ENCODE results near the gene ENOX2. TPM values are rescaled to one million over a fixed set of nuclear protein-coding genes. Genes with fewer than 3 reads are reported as not detected.

The ENOX2 gene
- total RNA-seq, 1 experiment from 2014 or later: 3.2 TPM

DNA sequence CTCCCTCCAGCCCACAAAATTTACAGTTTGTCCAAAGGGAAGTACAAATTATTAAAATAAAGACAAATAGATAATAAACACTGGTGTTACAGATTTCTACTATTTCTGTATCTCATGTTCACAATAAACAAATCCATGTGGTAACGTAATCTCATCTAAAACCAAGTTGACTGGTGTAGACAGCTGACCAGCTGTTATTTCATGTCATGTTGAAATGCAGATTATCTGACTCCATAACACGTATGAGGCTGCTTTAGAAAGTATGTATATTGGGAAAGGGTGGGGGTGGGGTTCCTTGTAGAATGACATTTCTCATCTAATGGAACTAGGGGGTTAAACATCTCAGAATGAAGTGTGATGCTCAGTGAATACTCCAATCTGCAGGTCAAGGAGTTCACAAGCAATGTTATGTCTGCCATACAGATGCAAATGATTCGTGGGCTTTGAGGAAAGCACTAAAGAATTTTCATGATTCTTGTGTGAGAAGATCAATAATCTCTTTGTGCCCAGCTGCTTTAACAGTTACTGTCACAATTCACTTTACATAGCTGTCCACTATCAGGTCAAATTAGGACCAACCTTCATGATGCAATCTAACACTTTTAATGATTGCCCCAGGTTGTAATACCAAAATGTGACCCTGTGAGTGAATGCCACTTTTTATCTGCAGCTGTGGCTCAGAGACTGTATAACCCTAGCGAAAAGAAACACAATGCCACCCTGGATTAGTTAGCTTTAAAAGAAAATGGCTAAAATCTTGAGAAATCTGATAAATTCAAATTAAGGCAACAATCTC lies 114.0 kb downstream of the ENOX2 start:
- no peak for DNase-seq (ENCODE audit: low read depth)
- in situ Hi-C loops (cut with HindIII; ENCODE audit: low pct_unique_long_range_greater_than_20kb, low sequenced_read_pairs): no loop called here

DNA sequence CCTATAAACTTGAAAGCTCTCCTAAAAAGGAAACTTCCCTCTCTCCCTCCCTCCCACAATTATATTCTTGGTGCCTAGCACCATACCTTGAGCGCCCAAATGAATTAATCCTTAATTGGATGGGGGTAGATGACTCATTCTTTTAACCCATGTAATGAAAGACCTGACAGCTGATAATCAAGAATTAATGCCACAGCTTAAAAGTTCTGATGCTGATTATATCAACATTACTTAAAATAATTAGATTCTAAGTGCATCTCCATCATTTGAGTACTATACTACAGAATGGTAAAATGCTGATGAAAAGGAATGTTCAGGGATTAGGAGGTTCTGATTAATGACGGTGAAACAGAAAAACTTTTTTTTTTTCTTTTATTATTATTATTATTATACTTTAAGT lies 117.0 kb downstream of the ENOX2 start:
- DNase-seq (ENCODE audit: low read depth): no peak
- in situ Hi-C loops (cut with HindIII; ENCODE audit: low pct_unique_long_range_greater_than_20kb, low sequenced_read_pairs): no loop called here

DNA sequence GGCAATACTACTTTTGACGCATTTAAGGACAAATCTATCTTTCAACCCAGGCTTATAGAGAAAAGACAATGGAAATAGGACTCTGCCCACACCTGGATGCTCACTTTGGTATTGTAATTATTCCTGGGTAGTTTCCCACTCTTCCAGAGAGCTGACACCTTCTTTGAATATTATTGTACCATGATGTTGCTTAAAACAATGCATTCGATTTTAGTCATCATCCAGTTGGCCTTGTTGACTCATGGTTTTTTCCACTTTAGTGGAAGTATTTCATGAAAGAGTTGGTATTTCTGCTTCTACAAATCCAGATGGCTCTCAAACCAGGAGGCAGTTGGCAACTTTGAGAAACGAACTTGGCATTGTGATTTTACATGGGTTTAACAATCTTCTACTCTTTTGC lies 124.2 kb downstream of the ENOX2 start:
- in situ Hi-C loops (cut with HindIII; ENCODE audit: low pct_unique_long_range_greater_than_20kb, low sequenced_read_pairs): no loop called here
- no peak for DNase-seq (ENCODE audit: low read depth)

DNA sequence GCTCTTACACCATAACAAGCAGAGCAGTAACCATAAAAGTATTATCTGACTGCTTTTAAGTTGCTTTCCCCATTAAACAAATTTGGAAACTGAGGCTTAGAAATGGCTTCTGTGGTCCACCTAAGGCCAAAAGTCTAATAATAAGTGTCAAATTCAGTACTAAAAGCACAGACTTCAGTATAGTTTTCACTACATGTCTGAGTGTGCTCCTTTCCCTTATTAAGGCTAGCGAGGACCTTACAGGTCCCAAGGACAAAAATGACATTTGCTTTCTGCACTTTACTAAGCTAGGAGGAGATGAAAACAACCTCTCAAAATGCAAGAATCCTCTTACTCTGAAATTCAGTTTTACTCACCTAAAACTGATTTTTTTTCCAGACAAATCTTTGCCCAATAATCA lies 127.2 kb downstream of the ENOX2 start:
- DNase-seq (ENCODE audit: low read depth): no peak
- in situ Hi-C loops (cut with HindIII; ENCODE audit: low pct_unique_long_range_greater_than_20kb, low sequenced_read_pairs): no loop called here

DNA sequence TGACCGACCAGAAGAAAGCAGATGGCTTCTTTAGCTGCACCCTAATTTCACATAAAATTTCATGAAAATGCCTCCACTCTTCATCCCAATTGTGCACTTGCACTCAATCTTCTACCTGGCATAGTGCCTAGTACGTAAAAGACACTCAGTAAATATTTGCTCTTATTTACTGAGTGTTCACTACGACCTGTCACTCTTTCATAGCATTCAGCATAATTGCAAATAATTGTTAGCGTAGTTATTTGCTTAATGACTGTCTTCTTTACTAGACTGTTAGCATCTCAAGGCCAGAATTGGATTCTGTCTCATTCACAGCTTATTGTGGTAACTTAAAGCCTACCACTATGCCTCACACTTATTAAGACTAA lies 130.2 kb downstream of the ENOX2 start:
- in situ Hi-C loops (cut with HindIII; ENCODE audit: low pct_unique_long_range_greater_than_20kb, low sequenced_read_pairs): no loop called here
- no peak for DNase-seq (ENCODE audit: low read depth)

DNA sequence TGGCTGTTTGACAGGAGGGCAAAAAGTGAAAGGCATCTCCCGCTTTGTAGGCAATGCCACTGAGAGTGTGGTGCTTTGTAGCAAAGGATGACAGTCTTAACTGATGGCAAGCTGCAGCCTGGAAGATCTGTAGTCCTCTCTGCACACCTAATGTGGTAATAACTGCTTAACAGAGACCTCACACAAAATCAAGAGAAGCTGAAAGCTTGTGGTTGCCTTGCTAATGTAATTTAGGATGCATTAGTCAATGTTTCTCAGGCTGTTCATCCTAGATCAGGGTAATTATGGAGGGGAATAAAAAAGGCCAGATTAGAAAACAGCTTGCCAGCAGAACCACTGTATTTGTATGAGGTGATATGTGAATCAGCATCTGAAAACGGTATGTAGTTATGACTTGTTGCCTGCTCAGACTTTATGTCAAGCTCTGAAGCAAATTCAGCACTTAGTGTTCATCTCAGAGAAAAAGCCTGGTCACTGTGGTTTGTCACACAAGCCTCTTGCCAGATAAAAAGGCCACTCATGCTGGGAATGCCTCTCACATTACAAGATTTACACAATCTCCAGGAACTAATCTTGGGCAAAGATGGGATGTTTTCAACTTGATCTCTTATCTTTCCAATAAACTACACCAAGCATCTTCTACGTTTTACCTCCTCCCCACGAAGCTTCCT lies 130.8 kb downstream of the ENOX2 start:
- in situ Hi-C loops (cut with HindIII; ENCODE audit: low pct_unique_long_range_greater_than_20kb, low sequenced_read_pairs): no loop called here
- no peak for DNase-seq (ENCODE audit: low read depth)

DNA sequence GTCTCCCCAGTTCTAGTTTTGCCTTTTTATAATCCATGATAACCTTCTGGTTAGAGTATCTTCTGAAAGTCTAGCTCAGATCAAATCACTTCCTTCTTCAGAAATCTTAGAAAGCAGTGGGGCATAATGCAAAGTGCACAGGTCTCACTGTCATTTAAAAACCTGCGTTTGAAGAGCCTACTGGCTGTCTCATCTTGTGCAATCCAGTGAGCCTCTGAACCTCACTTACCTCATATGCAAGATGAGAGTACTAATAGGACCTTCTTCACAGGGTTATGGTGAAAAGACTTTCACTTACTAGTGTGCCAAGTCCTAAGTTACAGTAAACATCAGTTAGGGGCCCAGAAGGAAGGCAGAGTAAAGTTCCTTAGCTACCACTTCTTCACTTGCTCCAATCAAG lies 131.4 kb downstream of the ENOX2 start:
- in situ Hi-C loops (cut with HindIII; ENCODE audit: low pct_unique_long_range_greater_than_20kb, low sequenced_read_pairs): no loop called here

DNA sequence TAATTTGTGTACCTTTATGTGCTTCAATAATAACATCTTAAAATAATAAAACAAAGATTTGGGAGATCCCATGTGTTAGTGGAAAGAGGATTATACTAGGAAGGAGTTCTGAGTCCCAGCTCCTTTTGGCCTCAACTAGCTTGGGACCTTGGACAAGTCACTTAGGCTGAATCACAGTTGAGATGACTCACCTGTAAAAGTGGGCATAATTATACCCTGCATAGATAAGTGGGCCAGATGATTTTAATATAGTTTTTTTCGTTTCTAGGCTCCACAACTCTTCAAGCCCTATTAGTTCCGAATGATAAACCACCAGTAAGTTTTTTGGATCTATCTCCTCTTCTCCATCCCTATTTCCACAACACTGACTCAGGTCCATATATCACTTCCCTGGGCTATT lies 131.8 kb downstream of the ENOX2 start:
- no peak for DNase-seq (ENCODE audit: low read depth)

More for the DNA sequence above, 131.4 kb downstream of the ENOX2 start:
- DNase-seq (ENCODE audit: low read depth): no peak

DNA sequence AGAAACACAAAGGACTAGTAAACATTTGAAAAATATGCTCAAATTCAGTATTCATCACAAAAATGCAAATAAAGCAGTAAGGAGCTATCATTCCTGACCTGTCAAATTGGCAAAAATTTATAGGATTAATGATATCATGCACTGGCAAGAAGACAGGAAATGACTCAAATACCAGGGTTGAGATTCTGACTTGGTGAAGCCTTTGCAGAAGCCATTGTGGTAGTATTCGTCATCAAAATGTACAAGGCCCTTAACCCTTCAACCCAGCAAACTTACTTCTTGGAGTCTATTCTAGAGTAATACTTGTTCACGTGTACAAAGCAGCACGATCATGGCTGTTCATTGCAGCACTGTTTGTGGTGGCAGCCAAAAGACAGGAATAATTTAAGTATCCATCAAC lies 132.4 kb downstream of the ENOX2 start:
- no peak for DNase-seq (ENCODE audit: low read depth)
- in situ Hi-C loops (cut with HindIII; ENCODE audit: low pct_unique_long_range_greater_than_20kb, low sequenced_read_pairs): no loop called here

More for the DNA sequence above, 131.8 kb downstream of the ENOX2 start:
- in situ Hi-C loops (cut with HindIII; ENCODE audit: low pct_unique_long_range_greater_than_20kb, low sequenced_read_pairs): no loop called here

DNA sequence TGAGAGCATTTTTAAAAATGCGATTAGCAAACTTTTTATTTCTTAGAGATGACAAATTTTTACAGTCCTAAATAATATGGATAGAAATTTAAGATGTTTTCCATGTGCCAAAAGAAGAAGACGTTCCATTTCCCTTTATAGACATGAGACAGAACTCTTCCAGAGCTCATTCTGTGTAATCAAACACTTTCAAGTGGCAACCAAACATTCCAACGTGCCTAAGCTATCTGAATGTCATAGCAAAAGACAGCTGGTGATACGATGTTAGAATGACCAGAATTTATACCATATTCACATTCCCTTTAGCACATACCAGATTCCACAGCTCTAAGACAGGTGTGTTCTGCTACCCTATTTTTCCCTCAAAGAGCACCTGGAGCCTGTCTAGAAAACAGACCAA lies 133.2 kb downstream of the ENOX2 start:
- no peak for DNase-seq (ENCODE audit: low read depth)
- in situ Hi-C loops (cut with HindIII; ENCODE audit: low pct_unique_long_range_greater_than_20kb, low sequenced_read_pairs): no loop called here

DNA sequence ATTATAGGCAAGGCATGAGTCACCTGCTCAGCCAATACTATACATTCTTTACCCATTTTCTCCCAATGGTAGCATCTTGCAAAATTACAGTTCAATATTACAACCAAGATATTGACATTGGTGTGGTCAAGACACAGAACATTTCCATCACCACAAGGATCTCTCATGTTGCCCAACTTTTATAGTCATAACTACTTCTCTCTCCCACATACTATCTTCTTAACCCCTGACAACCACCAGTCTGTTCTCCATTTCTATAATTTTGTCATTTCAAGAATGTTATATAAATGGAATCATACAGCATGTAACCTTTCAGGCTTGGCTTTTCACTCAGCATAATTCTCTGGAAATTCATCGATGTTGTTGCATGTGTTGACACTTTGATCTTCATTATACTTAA lies 144.9 kb downstream of the ENOX2 start:
- in situ Hi-C loops (cut with HindIII; ENCODE audit: low pct_unique_long_range_greater_than_20kb, low sequenced_read_pairs): no loop called here
- no peak for DNase-seq (ENCODE audit: low read depth)

DNA sequence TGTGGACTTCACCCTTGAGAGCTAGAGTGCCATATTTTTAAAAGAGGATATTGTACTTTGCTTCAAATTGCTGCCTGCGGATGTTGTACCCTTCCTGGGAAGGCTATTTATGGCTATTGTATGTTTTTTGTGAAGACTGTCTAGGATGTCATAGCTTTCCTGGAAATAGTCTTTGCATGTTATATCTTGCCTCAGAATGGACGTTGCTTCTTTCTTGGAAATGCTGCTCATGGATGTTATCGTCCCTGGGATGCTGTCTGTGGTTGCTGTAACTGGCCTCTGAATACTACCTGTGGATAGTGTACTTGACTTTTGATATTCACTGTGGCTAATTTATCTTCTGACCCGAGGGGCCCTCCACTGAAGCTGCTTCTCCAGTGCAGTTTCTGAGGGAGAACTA lies 146.8 kb downstream of the ENOX2 start:
- no peak for DNase-seq (ENCODE audit: low read depth)
- in situ Hi-C loops (cut with HindIII; ENCODE audit: low pct_unique_long_range_greater_than_20kb, low sequenced_read_pairs): no loop called here

DNA sequence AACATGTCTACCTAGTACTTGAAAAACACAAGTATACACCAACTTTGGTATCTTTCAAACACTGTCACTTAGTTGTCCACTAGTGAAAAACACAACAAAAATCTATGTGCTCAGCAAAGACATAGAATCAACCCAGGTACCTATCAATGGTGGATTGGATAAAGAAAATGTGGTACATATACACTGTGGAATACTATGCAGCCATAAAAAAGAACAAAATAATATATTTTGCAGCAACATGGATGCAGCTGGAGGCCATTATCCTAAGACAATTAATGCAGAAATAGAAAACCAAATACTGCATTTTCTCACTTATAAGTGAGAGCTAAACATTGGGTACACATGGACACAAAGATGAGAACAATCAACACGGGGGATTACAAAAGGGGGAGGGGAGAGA lies 148.7 kb downstream of the ENOX2 start:
- DNase-seq (ENCODE audit: low read depth): no peak
- in situ Hi-C loops (cut with HindIII; ENCODE audit: low pct_unique_long_range_greater_than_20kb, low sequenced_read_pairs): no loop called here

DNA sequence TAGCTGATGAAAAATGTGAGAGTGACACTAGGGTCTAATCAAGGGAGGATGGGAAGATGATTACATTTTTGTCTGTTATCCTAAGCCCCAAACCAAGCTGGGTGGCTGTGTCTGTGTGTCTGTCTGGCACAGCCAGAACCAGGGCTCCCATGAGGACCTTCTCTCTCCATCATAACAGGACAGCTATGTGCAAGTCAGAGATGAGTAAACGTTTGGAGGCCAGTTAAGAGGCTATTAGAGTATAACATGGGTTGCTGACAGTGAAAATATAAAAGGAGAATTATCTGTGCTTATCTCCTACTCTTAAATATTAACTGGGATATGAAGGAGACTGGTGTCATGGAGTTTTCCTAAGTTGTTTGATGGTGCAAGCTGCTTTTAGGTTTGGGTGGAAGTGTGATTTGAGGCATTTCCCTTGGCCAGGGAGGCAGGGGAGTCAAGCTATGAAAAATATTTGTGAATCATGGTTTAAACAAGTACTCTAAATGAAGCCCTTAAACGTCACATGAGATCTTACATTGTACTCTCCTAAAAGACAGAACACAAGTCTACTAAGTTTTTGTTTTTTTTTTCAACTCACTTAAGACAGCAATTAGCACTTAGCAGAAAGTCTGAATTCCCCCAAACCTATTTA lies 156.2 kb downstream of the ENOX2 start:
- in situ Hi-C loops (cut with HindIII; ENCODE audit: low pct_unique_long_range_greater_than_20kb, low sequenced_read_pairs): no loop called here

DNA sequence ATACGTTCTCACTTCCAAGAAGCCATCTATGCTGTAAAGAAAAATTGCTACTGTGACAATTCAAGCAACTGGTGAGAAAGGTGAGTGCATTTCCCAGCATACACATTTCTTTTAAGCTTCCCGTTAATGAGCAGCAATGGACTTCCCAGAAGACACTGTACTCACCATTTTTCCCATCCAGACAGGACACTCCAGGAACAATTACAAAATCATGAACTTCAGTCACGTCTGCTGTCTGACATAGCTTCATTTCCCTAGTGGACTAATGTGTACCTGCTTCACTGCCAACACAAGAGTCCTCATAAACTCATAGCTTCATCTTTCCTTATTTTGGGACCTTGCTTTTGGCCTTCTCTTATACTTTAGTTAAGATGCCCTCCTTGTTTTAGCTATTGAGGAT lies 156.9 kb downstream of the ENOX2 start:
- in situ Hi-C loops (cut with HindIII; ENCODE audit: low pct_unique_long_range_greater_than_20kb, low sequenced_read_pairs): no loop called here
- DNase-seq (ENCODE audit: low read depth): no peak

More for the DNA sequence above, 156.2 kb downstream of the ENOX2 start:
- DNase-seq (ENCODE audit: low read depth): no peak

DNA sequence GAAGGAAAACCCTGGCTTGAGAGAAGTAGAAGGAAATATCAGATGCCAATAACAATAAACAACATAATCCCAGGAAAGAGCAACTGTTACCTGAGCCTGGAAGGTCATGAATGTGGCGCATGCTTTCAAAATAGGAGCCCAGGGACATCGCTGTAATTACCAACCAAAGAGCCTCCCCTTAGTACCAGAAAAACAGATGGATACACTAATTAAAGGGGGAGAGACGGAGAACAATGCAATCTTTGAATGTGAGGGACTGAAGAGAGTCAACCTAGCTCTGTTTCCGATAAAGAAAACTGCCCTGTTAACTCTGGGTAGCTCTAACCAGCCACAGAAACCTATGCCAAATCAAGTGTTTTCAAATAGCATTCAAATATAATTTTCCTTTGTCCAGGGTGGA lies 161.4 kb downstream of the ENOX2 start:
- in situ Hi-C loops (cut with HindIII; ENCODE audit: low pct_unique_long_range_greater_than_20kb, low sequenced_read_pairs): no loop called here
- no peak for DNase-seq (ENCODE audit: low read depth)

DNA sequence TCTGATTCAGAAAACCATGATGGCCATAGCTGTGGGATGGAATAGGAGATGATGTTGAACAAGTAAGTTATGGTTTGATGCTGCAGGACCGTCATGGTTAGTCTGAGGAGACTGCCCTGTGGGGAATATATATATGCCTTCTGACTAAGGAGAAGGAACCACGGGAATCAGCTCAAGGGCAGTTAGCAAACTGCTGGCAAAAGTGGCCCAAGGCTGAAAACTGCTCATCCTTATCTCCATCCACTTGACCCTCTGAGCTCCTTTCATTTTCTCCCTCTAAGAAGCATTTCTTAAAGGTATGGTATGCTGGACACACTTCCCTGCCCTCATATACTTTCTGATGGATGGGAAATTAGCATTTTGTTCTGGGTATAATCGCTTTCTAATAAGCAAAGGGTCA lies 161.9 kb downstream of the ENOX2 start:
- in situ Hi-C loops (cut with HindIII; ENCODE audit: low pct_unique_long_range_greater_than_20kb, low sequenced_read_pairs): no loop called here
- DNase-seq (ENCODE audit: low read depth): no peak

DNA sequence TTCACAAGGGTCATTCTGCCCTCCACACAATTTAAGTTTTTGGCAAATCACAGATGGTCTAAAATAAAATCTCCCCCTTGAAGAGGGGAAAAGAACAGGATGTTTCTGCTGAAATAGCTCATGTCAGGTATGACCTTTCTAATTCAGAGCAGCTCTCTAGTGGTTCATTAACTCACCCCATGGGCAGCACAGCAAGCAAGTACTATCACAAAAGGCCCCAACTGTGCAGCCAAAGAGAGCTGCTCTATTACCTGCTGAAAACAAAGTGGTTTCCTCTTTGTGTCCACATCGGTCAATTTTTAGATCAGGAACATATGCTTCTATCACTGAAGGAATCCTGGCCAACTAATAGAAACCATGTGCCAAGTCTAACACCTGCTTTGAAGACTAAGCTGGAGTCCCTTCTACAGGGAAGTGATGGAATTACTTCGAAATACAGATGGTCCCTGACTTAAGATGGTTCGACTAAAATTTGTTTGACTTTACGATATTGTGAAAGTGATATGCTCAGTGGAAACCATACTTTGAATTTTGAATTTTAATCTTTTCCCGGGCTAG lies 164.3 kb downstream of the ENOX2 start:
- in situ Hi-C loops (cut with HindIII; ENCODE audit: low pct_unique_long_range_greater_than_20kb, low sequenced_read_pairs): no loop called here
- DNase-seq (ENCODE audit: low read depth): no peak

DNA sequence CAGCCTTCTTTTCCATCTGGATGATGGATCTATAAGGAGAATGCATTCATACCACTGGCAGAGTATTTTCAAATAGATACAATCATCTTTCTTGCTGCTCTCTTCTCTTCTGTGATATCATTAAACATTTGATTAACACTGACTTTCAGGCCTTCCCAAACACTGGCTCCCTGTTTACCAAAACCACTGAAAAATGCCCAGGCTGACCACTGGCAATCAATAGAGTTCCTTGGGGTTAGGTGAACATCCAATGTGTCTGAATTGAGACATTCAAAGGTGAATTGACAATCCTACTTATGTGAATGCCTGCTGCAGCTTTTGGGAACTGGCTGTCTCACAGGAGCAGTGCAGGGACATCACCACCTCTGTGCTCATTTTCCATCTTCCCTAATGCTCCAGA lies 168.3 kb downstream of the ENOX2 start:
- in situ Hi-C loops (cut with HindIII; ENCODE audit: low pct_unique_long_range_greater_than_20kb, low sequenced_read_pairs): no loop called here
- no peak for DNase-seq (ENCODE audit: low read depth)

Data from Caki2 (cell line).